ENCODE measurements around the gene FYB2.

Gene FYB2

DNA sequence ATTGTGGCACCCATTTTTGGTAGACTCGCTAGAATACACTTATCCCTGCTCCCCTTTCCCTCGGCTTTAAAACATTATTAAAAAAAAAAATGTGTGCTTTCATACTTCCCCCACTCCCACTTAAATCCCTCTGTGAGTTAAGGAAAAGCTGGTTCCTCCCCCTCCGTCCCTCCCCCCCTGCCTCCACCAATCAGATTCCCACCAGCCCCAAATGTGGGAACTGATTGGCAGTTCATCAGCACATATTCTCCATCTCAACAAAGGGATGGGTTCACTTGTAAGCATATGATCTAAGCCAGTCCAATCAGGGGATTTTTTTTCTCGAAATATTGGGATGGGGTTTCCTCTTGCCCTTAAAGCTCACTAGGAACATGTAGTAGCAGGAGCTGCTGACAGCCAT is 10.8 kb upstream of the FYB2 start:
- no peak overlapping the region for H3K27ac ChIP-seq (ENCODE audit: low read depth, low read length)
- H3K4me2 ChIP-seq (ENCODE audit: low read length), result no peak overlapping the region
- no peaks in the 10 kb centered on the region for H3K4me1 ChIP-seq (ENCODE audit: control insufficient read depth, low read length)
- H3K4me3 ChIP-seq (ENCODE audit: low read length), result no peak overlapping the region
- no peaks in the 10 kb centered on the region for H3K9me2 ChIP-seq (replicated peaks; ENCODE audit: control insufficient read depth, low read length)
- H4K20me1 ChIP-seq (ENCODE audit: control insufficient read depth, insufficient read depth, low read depth, low read length), result no peaks in the 10 kb centered on the region
- H3K27me3 ChIP-seq (ENCODE audit: control insufficient read depth, low read length), result no peaks in the 10 kb centered on the region
- no peaks in the 10 kb centered on the region for H3K79me2 ChIP-seq (ENCODE audit: control insufficient read depth, low read length)
- no peak for TF ChIP-seq EZH2phosphoT487 (IDR thresholded peaks at IDR 0.05; ENCODE audit: borderline replicate concordance, low read length)
- TF ChIP-seq, protein P1, sequence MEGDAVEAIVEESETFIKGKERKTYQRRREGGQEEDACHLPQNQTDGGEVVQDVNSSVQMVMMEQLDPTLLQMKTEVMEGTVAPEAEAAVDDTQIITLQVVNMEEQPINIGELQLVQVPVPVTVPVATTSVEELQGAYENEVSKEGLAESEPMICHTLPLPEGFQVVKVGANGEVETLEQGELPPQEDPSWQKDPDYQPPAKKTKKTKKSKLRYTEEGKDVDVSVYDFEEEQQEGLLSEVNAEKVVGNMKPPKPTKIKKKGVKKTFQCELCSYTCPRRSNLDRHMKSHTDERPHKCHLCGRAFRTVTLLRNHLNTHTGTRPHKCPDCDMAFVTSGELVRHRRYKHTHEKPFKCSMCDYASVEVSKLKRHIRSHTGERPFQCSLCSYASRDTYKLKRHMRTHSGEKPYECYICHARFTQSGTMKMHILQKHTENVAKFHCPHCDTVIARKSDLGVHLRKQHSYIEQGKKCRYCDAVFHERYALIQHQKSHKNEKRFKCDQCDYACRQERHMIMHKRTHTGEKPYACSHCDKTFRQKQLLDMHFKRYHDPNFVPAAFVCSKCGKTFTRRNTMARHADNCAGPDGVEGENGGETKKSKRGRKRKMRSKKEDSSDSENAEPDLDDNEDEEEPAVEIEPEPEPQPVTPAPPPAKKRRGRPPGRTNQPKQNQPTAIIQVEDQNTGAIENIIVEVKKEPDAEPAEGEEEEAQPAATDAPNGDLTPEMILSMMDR (IDR thresholded peaks at IDR 0.05; ENCODE audit: low read depth, low read length, poor library complexity, severe bottlenecking), result no peak
- no peaks in the 10 kb centered on the region for H3F3A ChIP-seq (ENCODE audit: control insufficient read depth, insufficient read depth)
- H3K9me3 ChIP-seq (ENCODE audit: control insufficient read depth, insufficient read depth, low read length), result no peaks in the 10 kb centered on the region
- H3K36me3 ChIP-seq (ENCODE audit: control insufficient read depth, low read length), result no peaks in the 10 kb centered on the region

DNA sequence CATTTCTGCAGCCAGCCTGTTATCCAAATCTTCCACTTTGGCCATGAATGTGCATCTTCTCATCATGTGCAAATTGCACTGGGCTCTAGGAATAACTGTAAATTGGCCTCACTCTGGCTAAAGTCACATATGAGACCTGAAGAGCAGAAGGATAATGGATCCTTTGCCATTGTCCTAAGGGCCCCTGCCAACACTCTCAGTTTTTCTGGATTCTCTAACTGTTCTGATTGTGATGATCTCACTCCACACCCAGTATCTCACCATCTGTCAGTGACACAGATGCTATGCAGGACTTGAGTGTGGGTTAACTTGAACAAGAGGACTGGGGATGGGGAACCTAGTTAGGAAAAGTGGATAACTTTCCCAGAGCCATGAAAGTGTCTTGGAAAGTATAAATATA is 8.5 kb upstream of the FYB2 start:
- no peak overlapping the region for H3K4me2 ChIP-seq (ENCODE audit: low read length)
- H4K20me1 ChIP-seq (ENCODE audit: control insufficient read depth, insufficient read depth, low read depth, low read length), result no peaks in the 10 kb centered on the region
- no peaks in the 10 kb centered on the region for H3K4me1 ChIP-seq (ENCODE audit: control insufficient read depth, low read length)
- H3K36me3 ChIP-seq (ENCODE audit: control insufficient read depth, low read length), result no peaks in the 10 kb centered on the region
- H3K4me3 ChIP-seq (ENCODE audit: low read length), result no peak overlapping the region
- no peak for TF ChIP-seq EZH2phosphoT487 (IDR thresholded peaks at IDR 0.05; ENCODE audit: borderline replicate concordance, low read length)
- TF ChIP-seq, protein P1 (IDR thresholded peaks at IDR 0.05; ENCODE audit: low read depth, low read length, poor library complexity, severe bottlenecking), result no peak
- no peaks in the 10 kb centered on the region for H3K27me3 ChIP-seq (ENCODE audit: control insufficient read depth, low read length)
- H3K9me2 ChIP-seq (replicated peaks; ENCODE audit: control insufficient read depth, low read length), result no peaks in the 10 kb centered on the region
- no peak overlapping the region for H3K27ac ChIP-seq (ENCODE audit: low read depth, low read length)
- no peaks in the 10 kb centered on the region for H3F3A ChIP-seq (ENCODE audit: control insufficient read depth, insufficient read depth)
- no peaks in the 10 kb centered on the region for H3K79me2 ChIP-seq (ENCODE audit: control insufficient read depth, low read length)
- H3K9me3 ChIP-seq (ENCODE audit: control insufficient read depth, insufficient read depth, low read length), result no peaks in the 10 kb centered on the region

DNA sequence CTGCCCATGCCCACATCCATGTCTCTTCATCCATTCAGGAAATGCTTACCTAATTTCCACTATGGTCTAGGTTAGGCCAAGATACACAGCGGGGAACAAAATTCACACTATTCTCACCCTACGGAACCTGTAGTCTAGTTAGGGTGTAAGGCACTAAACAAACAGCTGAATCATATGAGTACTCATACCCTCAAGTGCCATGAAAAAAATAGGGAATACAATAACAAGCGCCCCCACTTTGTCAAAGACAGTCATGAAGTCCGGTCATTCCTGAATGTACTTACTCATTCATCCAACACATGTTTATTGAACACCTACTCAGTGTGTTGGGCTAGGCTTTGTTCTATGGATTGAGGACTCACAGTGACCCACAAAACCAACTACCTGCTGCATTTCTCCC is 6.2 kb upstream of the FYB2 start:
- Histone ChIP-seq H3F3A (ENCODE audit: control insufficient read depth, insufficient read depth) (no peaks in the 10 kb centered on the region), H3K4me3 (ENCODE audit: low read length) (no peak overlapping the region), H3K4me2 (ENCODE audit: low read length) (no peak overlapping the region), H3K4me1 (ENCODE audit: control insufficient read depth, low read length) (no peaks in the 10 kb centered on the region), H3K79me2 (ENCODE audit: control insufficient read depth, low read length) (no peaks in the 10 kb centered on the region), H3K9me2 (replicated peaks; ENCODE audit: control insufficient read depth, low read length) (no peaks in the 10 kb centered on the region), H3K9me3 (ENCODE audit: control insufficient read depth, insufficient read depth, low read length) (no peaks in the 10 kb centered on the region), H3K36me3 (ENCODE audit: control insufficient read depth, low read length) (no peaks in the 10 kb centered on the region), H3K27me3 (ENCODE audit: control insufficient read depth, low read length) (peaks cover 3% of the 10 kb centered on the region; the same call in 1 of the 2 replicates), H4K20me1 (ENCODE audit: control insufficient read depth, insufficient read depth, low read depth, low read length) (no peaks in the 10 kb centered on the region), H3K27ac (ENCODE audit: low read depth, low read length) (no peak overlapping the region)
- TF ChIP-seq, protein P1 (IDR thresholded peaks at IDR 0.05; ENCODE audit: low read depth, low read length, poor library complexity, severe bottlenecking), result no peak
- no peak for TF ChIP-seq EZH2phosphoT487 (IDR thresholded peaks at IDR 0.05; ENCODE audit: borderline replicate concordance, low read length)

DNA sequence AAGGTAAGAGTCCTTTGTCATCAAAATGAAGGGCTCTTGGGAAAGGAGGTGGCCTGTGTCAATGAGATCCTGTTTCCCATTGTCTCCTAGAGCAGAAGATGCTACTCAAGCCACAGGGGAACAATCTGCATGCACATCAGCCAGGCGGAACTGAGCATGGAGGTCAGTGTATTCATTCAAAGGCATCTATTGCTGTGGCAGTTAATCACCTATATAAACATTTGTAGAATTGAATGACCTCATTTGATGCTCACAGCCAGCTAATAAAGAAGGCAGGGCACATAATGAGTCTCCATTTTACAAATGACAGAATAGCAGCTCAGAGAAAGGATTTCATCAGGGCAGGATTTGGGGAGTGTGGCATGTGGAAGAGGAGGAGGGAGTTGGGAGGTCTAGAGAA is 5.7 kb upstream of the FYB2 start:
- TF ChIP-seq EZH2phosphoT487 (IDR thresholded peaks at IDR 0.05; ENCODE audit: borderline replicate concordance, low read length), result no peak
- TF ChIP-seq, protein P1 (IDR thresholded peaks at IDR 0.05; ENCODE audit: low read depth, low read length, poor library complexity, severe bottlenecking), result no peak

More for the DNA sequence above, 5.7 kb upstream of the FYB2 start:
- no peaks in the 10 kb centered on the region for H4K20me1 ChIP-seq (ENCODE audit: control insufficient read depth, insufficient read depth, low read depth, low read length)
- no peak overlapping the region for H3K4me2 ChIP-seq (ENCODE audit: low read length)
- no peaks in the 10 kb centered on the region for H3K9me3 ChIP-seq (ENCODE audit: control insufficient read depth, insufficient read depth, low read length)
- H3K4me3 ChIP-seq (ENCODE audit: low read length), result no peak overlapping the region
- no peaks in the 10 kb centered on the region for H3K4me1 ChIP-seq (ENCODE audit: control insufficient read depth, low read length)
- H3K27me3 ChIP-seq (ENCODE audit: control insufficient read depth, low read length), result peaks cover 3% of the 10 kb centered on the region; the same call in 1 of the 2 replicates
- no peaks in the 10 kb centered on the region for H3K36me3 ChIP-seq (ENCODE audit: control insufficient read depth, low read length)
- H3K79me2 ChIP-seq (ENCODE audit: control insufficient read depth, low read length), result no peaks in the 10 kb centered on the region
- no peaks in the 10 kb centered on the region for H3F3A ChIP-seq (ENCODE audit: control insufficient read depth, insufficient read depth)
- no peaks in the 10 kb centered on the region for H3K9me2 ChIP-seq (replicated peaks; ENCODE audit: control insufficient read depth, low read length)
- no peak overlapping the region for H3K27ac ChIP-seq (ENCODE audit: low read depth, low read length)
